Heart right ventricle (tissue), 16 donors: Measurements from ENCODE around the gene MAD2L1. TPM values are rescaled to one million over a fixed set of nuclear protein-coding genes. Genes with fewer than 3 reads are reported as not detected.

ENCODE experiments used
- ATAC-seq, 8 donors: fragments of 200-7000 bp; cut with Tn5 transposase; one replicate each; pipeline ENCODE4 v1.9.1; 2020; ENCODE audit warnings: mild to moderate bottlenecking in 8 of 8, moderate library complexity in 8 of 8, moderate number of reproducible peaks in 1 of 8
- DNase-seq, 2 donors: peaks; one replicate each; pipeline ENCODE4 v3.0.0-alpha.2; 2020
- H3K27ac ChIP-seq, 10 donors: fragments of 200-600 bp; sonication (generic) in 2 of 10; one replicate each; pipeline versions ENCODE4 v1.5.0 to v1.8.0; 2020 to 2022; ENCODE audit warnings: mild to moderate bottlenecking in 3 of 10
- H3K27me3 ChIP-seq, 7 donors: fragments of 200-600 bp; one replicate each; pipeline ENCODE4 v1.8.0; 2021 to 2022; ENCODE audit warnings: mild to moderate bottlenecking in 2 of 7
- H3K36me3 ChIP-seq, 9 donors: fragments of 200-600 bp; sonication (generic) in 1 of 9; one replicate each; pipeline versions ENCODE4 v1.5.0 to v1.8.0; 2020 to 2022; ENCODE audit warnings: mild to moderate bottlenecking in 2 of 9
- H3K4me1 ChIP-seq, 9 donors: fragments of 200-600 bp; sonication (generic) in 1 of 9; one replicate each; pipeline versions ENCODE4 v1.5.0 to v1.8.0; 2020 to 2022; ENCODE audit warnings: mild to moderate bottlenecking in 4 of 9
- H3K4me3 ChIP-seq, 10 donors: fragments of 200-600 bp; sonication (generic) in 2 of 10; one replicate each; pipeline versions ENCODE4 v1.5.0 to v1.8.0; 2020 to 2022; ENCODE audit warnings: mild to moderate bottlenecking in 7 of 10, moderate library complexity in 2 of 10
- H3K9me3 ChIP-seq, 11 donors: fragments of 200-600 bp in 10 of 11; sonication (generic) in 2 of 11; one replicate each; pipeline versions ENCODE4 v1.5.0 to v1.8.0; 2013 to 2022; ENCODE audit warnings: mild to moderate bottlenecking in 2 of 11, control low read depth in 1 of 11, moderate library complexity in 1 of 11
- CTCF ChIP-seq, 9 donors: fragments of 200-600 bp; sonication (generic) in 2 of 9; IDR thresholded peaks; one replicate each; pipeline versions ENCODE4 v1.5.0 to v1.8.0; 2021 to 2022; ENCODE audit warnings: antibody characterized with exemption in 9 of 9, mild to moderate bottlenecking in 5 of 9, moderate library complexity in 1 of 9
- WGBS, 2 donors: extraction: QIAGEN DNeasy Blood & Tissue Kit; methylation state at CpG; one replicate each; pipeline ENCODE4 v1.1.7; 2013; ENCODE audit warnings: inconsistent platforms in 1 of 2; 5-methylcytosine and 5-hydroxymethylcytosine counted together
- intact Hi-C, 10 donors: fragments of 100-400 bp; cut with DNase I; formaldehyde crosslinking; loops; one replicate each; pipeline versions ENCODE4 v1.11.1 to v1.14.2; 2022
- polyA plus RNA-seq, 2 donors: library from polyadenylated mRNA; stranded (reverse); fragments of 200-250 nt; gene quantifications; one replicate each; pipeline ENCODE4 v1.2.3, GENCODE V29; 2013
- total RNA-seq, 10 donors: library from RNA; stranded (reverse); fragmentation: NEBNext Ultra II Directional in 3 of 10; extraction: Animal tissue kit (Norgen Biotek cat#: 25700) in 3 of 10; gene quantifications; one replicate each; pipeline versions ENCODE4 v1.2.1 to v1.2.4, GENCODE V29; 2021 to 2023
- donor health status: Arrhythmogenic right ventricular cardiomyopathy.
- donor health status: ischemic (EF 13 %, LVEDD 7.1; RV severe dilation, severe dysfunction).
- donor health status: healthy with polysubstance abuse.
- donor health status: DM: no; HTN: yes; CAD: no.
- donor health status: DM: no; HTN: no; CAD: no.
- donor health status: ischemic (EF 25% LVEDD 6.9; RV normal size, moderate dysfunction).
- donor health status: ischemic (EF 25% LVEDD 5.7; RV mildly dilated, moderate dysfunction).
- donor health status: healthy.
- donor health status: DM: yes; HTN: yes; CAD: no.
- donor health status: Ischemic cardiomyopathy.
- donor health status: ischemic (EF 35%, LVEDD 5.7; RV mildly dilated, moderate dysfunction).
- donor health status: nonischemic (EF 11% LVEDD 7.7; RV severe dilation, severe dysfunction).
- donor health status: DM: yes; HTN: yes; CAD: no.
- donor health status: PGD.
- donor health status: ischemic (EF 29% LVEDD 5.4; RV normal size, mild dysfunction).
- donor health status: nonischemic (EF 23%, LVEDD 6.1; RV moderate dilation, normal function).

The MAD2L1 gene
- total and polyA plus RNA-seq, 12 donors, result 0.59 to 3.3 (median 1.6) TPM

GRCh38 chr4:120079839-120080520 is 13.3 kb upstream of the MAD2L1 start:
- no peak overlapping the region for H3K27ac ChIP-seq
- ATAC-seq, result no peak
- H3K36me3 ChIP-seq, result no peaks in the 10 kb centered on the region
- H3K4me3 ChIP-seq, result no peak overlapping the region
- no peak for DNase-seq
- WGBS, 2 donors, result 74 to 80% methylated on average over 5 of the region's 5 CpGs
- H3K27me3 ChIP-seq, result no peaks in the 10 kb centered on the region
- peaks cover 0 to 4% (median 0%) of the 10 kb centered on the region in 9 donors for H3K4me1 ChIP-seq
- intact Hi-C loops, result loop anchor here in 6 of 10 donors (10.0 kb wide), 3 partner anchors 1015 to 1175 kb away; no protein-coding TSS in a partner anchor
- H3K9me3 ChIP-seq, result no peaks in the 10 kb centered on the region
- TF ChIP-seq CTCF (IDR thresholded peaks at IDR 0.05), result no peak

- ATAC-seq (no peak), DNase-seq (no peak)
- Histone ChIP-seq H3K9me3 (no peaks in the 10 kb centered on the region), H3K36me3 (no peaks in the 10 kb centered on the region), H3K4me3 (no peak overlapping the region), H3K27ac (no peak overlapping the region), H3K27me3 (no peaks in the 10 kb centered on the region), H3K4me1 (peaks cover 0 to 4% (median 0%) of the 10 kb centered on the region in 9 donors)
- 89 to 92% methylated on average over 1 of the region's 1 CpG for WGBS, 2 donors
- no peak for TF ChIP-seq CTCF (IDR thresholded peaks at IDR 0.05)
- intact Hi-C loops, result loop anchor here in 6 of 10 donors (10.0 kb wide), 3 partner anchors 1017 to 1177 kb away; no protein-coding TSS in a partner anchor
Measured at GRCh38 chr4:120078216-120078615, 11.6 kb upstream of the MAD2L1 start.

- ATAC-seq (no peak), DNase-seq (no peak)
- Histone ChIP-seq H3K27ac (no peak overlapping the region), H3K9me3 (no peaks in the 10 kb centered on the region), H3K27me3 (no peaks in the 10 kb centered on the region), H3K4me1 (peaks cover 0 to 37% (median 27%) of the 10 kb centered on the region in 9 donors), H3K4me3 (no peak overlapping the region), H3K36me3 (no peaks in the 10 kb centered on the region)
- TF ChIP-seq CTCF (IDR thresholded peaks at IDR 0.05), result peak; percentile 54 to 80 (median 60)
- 49 to 58% methylated on average over 11 of the region's 11 CpGs for WGBS, 2 donors
- intact Hi-C loops, result loop anchor here in 8 of 10 donors (5.0 to 10.0 kb wide), 5 partner anchors 1021 to 1184 kb away; no protein-coding TSS in a partner anchor
Measured at GRCh38 chr4:120071192-120071795, 4.6 kb upstream of the MAD2L1 start.

GRCh38 chr4:120070196-120070595 is 3.5 kb upstream of the MAD2L1 start:
- TF ChIP-seq CTCF (IDR thresholded peaks at IDR 0.05), result no peak
- Histone ChIP-seq H3K36me3 (no peaks in the 10 kb centered on the region), H3K4me3 (no peak overlapping the region), H3K9me3 (no peaks in the 10 kb centered on the region), H3K27me3 (no peaks in the 10 kb centered on the region), H3K27ac (no peak overlapping the region), H3K4me1 (peaks cover 0 to 48% (median 35%) of the 10 kb centered on the region in 9 donors)
- WGBS, 2 donors, result 59 to 81% methylated on average over 2 of the region's 2 CpGs
- intact Hi-C loops, result loop anchor here in 9 of 10 donors (1.0 to 10.0 kb wide), 6 partner anchors 1022 to 1185 kb away; no protein-coding TSS in a partner anchor
- DNase-seq (no peak), ATAC-seq (no peak)
